Stimulated activated CD4-positive, alpha-beta T cell treated with anti-CD3 and anti-CD28 coated beads, Interleukin-2, amount 100 ng/mL, for 24 hours (primary cell): ENCODE data around the gene COX19.

Source experiments
- DNase-seq, 2 donors: peaks; one replicate each; pipeline ENCODE4 v3.0.0-alpha.2; 2020

COX19 gene

DNA sequence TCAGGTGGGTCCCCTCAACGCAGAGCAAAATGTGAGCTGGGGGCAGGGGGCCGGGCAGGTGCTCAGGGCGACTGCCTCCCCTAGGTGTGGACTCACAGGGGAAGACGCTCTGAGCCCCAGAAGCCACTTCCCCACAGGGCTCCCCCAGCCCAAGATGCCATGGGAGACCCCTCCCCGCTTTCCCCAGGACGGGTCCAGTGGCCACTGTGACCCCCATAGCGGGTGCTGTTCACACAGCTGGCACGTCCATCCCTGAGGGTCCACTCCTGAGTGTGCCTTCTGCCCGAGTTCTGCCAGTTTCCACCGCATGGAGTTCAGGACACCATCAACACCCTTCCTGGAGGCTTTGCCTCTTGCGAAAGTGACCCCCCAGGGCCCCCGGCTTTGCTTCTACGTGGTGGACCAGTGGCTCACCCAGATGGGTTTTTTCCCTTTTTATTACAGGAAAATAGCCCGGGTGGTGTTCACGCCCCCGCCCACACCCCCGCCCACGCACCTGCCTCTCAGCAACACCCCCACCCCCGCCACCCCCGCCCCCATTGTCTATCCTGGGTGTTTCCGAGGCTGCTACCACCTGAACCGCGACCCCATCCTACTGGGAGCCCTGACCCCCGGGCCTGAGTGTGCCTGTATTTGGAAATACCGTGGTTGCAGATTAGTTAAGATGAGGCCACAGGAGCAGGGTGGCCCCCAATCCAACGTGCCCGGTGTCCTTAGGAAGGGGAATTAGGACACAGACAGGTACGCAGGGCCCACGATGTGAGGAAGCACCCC lies 52.8 kb downstream of the COX19 start:
- peak; percentile 56 to 59 for DNase-seq

DNA sequence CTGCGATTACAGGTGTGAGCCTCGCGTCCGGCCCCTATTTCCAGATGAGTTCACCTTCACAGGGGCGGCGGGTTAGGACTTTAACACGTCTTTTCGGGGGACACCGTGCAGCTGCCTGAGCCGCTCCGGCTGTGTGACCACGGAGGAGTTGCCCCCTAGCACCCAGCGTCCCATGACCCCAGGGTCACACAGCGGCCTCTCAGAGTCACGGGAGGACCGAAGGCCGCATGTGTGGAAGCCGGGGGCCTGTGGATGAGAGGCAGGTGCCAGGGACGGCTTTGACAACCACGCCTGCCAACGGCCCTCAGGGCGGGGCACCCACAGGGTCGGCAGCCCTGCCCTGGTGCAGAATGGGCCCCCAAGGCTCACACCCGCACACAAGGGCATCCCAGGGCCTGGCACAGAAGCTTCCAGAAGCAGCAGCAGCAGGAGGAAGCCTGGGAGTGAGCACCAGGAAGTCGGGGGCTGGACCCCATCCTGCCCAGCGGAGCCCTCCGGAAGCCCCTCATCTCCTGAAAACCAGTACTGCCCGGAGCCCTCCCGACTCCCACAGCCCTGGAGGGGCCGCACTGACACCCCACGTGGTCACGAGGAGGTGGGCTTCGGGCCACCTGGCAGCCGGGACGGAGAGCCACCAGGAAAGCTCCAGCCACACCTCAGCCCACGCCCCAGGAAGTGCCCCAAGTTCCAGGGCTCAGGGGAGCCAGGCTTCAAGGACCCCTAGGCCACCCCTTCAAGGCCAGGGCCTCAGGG lies 53.6 kb downstream of the COX19 start:
- DNase-seq: peak in 1 of 2 donors; percentile 27

DNA sequence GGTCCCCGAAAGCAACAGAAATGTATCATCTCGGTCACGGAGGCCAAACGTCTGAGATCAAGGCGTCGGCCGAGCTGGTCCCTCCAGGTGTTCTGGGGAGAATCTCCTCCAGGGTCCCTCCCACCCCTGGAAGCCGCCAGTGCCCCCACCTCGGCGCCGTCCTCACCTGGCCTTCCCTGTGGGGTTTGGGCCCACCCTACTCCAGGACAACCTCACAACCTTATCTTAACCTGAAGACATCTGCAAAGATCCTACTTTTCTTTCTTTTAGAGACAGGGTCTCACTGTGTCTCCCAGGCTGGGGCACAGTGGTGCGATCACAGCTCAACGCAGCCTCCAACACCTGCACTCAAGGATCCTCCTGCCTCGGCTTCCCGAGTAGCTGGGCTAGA lies 54.3 kb downstream of the COX19 start:
- DNase-seq: peak in 1 of 2 donors; percentile 7

DNA sequence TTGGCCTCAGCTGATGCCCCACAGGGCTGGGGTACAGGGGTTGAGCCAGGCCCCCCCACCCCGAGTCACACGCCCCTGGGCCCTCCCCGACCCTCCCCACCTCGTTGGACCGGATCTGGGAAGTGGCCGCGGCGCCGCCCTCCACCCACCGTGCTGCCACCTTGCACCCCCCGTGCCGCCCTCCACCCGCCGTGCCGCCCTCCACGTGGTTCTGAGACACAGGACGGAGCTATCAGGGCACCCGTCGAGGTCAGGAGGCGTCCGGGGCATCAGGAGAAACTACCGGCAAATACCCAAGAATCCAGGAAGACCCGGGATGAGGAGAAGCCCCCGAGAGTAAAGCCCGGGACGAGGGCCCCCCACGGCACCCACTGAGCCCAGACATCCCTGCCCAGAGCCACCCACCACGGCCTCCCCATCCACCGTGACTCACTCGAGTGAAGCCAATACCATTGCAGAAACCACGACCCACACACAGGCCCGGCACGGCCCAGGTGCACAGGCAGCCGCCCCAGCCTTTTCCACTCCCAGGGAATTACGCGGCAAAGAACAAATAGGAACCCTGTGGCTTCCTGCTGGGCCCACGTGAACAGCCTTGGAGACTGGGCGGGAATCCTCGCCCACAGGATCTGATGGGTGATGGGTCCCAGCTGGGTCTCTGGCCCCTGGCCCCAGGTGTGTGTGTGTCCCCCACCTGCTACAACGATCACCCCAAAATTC lies 54.8 kb downstream of the COX19 start:
- DNase-seq: peak; percentile 49 to 58

DNA sequence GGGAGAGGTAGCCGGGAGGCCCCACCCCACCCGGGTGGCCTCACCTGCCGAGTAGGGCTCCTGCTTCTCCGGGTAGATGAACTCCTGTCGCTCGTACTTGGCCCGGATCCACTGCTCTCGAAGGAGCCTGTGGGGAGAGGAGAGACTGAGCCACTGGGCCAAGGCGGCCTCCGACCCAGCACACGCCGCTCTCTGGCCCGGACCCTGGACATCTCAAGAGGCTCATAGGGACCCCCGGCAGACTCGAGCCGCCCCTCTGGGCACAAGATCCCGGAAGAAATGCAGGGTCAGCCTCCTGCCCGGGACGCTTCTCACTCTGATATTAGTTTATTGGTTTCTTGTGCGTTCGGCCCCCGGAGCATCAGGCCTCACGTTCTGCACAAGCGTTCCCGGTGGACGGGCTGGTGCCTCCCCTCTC lies 55.4 kb downstream of the COX19 start:
- no peak for DNase-seq

DNA sequence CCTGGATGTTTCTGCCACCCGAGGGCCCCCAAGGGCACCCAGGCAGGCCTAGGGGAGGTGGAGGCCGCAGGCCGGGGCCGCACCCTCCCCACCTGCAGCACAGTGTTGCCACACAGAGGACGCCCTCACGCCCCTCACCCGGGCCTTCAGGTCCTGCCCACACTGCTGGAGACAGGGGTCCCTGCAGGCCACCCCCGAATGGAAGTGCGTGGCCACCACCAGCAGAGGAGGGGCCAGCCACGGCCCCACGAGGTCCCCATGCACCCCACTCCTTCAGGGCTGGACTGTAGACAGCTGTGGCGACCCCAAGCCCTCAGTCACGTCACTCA lies 56.3 kb downstream of the COX19 start:
- DNase-seq: no peak

DNA sequence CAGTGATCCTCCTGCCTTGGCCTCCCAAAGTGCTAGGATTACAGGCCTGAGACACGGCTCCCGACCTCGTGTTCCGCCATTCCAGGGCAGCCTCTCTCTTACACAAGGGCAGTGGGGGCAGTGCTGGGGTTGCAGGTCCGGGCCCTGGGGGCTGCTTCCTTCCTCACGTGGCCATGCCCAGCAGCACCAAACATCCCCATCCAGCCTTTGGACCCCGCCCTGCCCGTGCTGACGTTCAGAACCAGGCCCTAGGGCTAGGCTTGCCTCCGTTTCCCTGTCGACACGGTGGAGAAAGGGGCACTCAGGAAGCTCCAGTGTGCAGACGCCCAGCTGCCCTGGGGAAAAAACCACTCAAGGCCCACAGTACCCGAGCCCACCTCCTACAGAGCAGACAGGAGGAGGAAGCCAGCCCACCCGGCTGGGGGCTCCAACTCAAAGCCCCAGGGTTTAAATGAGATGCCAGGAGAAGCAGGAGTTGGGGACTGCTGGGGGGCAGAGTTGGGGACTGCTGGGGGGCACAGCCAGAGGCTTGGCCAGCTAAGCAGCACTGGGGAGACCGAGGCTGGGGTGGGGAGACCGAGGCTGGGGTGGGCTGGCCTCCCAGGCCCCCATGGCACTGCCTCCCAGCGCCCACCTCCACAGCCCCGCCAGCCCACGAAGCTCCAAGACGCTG lies 56.8 kb downstream of the COX19 start:
- no peak for DNase-seq

DNA sequence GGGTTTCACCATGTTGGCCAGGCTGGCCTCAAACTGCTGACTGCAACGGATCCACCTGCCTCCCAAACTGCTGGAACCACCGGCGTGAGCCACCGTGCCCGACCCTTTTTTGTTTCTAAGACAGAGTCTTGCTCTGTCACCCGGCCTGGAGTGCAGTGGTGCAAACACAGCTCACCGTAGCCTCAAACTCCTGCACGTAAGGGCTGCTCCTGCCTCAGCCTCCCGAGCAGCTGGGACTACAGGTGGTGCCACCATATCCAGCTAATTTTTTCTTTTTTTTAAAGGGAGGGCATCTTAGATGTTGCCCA lies 57.3 kb downstream of the COX19 start:
- DNase-seq: no peak

DNA sequence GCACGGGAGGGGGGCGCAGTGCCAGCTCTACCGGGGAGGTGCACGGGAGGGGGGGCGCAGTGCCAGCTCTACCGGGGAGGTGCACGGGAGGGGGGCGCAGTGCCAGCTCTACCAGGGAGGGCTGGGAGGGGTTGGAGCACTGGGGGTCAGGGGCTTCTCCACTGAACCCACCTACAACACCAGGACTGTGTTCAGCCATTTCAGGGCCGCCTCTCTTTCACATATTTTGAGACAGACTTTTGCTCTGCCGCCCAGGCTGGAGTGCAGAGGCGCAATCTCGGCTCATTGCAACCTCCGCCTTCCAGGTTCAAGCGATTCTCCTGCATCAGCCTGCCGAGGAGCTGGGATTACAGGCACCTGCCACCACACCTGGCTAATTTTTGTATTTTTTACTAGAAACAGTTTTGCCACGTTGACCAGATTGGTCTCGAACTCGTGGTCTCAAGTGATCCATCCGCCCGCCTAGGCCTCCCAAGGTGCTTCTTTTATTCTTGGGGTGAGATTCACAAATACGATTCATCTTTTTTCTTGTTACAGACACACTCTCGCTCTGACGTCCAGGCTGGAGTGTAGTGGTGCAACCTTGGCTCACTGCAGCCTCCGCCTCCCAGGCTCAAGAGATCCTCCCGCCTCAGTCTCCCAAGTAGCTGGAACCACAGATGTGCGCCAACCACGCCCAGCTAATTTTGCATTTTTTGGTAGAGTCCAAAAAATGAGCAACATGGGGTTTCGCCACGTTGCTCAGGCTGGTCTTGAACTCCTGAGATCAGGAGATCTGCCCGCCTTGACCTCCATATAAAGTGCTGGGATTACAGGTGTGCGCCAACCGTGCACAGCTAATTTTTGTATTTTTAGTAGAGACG lies 57.9 kb downstream of the COX19 start:
- no peak for DNase-seq

DNA sequence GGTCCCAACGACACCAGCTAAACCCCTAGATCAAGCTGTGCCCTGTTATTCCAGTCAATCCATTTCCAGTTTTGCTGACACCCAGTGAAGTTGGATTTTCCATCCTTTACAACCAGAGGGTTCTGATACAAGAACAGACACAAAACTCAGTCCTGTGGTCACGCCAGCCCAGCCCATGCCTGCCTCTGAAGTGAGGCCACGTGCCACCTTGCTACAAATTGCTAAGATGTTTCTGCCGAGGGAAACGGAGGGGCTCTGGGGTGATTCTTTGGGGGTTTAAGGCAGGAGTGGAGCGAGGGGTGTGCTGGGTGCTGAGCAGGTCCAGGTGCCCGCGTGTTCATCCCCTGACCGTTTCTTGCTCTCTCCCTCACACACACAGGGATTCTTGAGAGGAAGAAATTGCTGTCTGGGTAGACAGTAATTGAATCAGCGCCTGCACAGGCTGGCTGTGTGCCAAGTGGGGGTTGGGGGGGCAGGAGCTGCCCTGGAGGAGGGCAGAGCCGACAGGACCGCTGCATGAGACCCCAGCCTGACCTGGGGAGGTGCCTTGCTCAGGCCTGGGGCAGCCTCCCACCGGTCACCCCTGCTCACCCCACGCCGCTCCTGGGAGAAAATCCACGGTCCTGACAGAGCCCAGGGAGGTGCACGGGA lies 58.9 kb downstream of the COX19 start:
- no peak for DNase-seq
